GM13977 (cell line): Measurements from ENCODE around the gene PRG3.

ENCODE experiments used
- DNase-seq: peaks from one replicate; pipeline ENCODE4 v3.0.0; 2012; ENCODE audit warnings: low spot score
- CTCF ChIP-seq: IDR thresholded peaks from 2 replicates; pipeline ENCODE4 v1.5.1; 2012; ENCODE audit warnings: mild to moderate bottlenecking, control low read depth; ENCODE audit not compliant: insufficient read depth; ENCODE audit errors: extremely low read depth, missing control alignments
- in situ Hi-C: fragments of 300-500 bp; cut with MboI; formaldehyde crosslinking; loops from one replicate; pipeline ENCODE4 v1.12.0; 2022; ENCODE audit warnings: low sequenced_read_pairs, low pct_unique_long_range_greater_than_20kb, mixed read lengths, inconsistent platforms; ENCODE audit not compliant: unreplicated experiment

Gene PRG3

GRCh38 chr11:57409321-57410100 lies 28.6 kb upstream of the PRG3 start:
- TF ChIP-seq CTCF = no peak
- in situ Hi-C loops = no loop called here
- DNase-seq = no peak

- no peak for DNase-seq
- in situ Hi-C loops = no loop called here
- no peak for TF ChIP-seq CTCF
Observed at GRCh38 chr11:57408771-57409170, 27.8 kb upstream of the PRG3 start.

GRCh38 chr11:57407941-57408475 lies 27.1 kb upstream of the PRG3 start:
- TF ChIP-seq CTCF = no peak
- DNase-seq = no peak
- in situ Hi-C loops = no loop called here

GRCh38 chr11:57407010-57407920 lies 26.3 kb upstream of the PRG3 start:
- no peak for TF ChIP-seq CTCF
- in situ Hi-C loops = no loop called here
- no peak for DNase-seq

- TF ChIP-seq CTCF = no peak
- in situ Hi-C loops = no loop called here
- peak; percentile 52 for DNase-seq
Observed at GRCh38 chr11:57406337-57406904, 25.5 kb upstream of the PRG3 start.

- in situ Hi-C loops = no loop called here
- DNase-seq = no peak
- no peak for TF ChIP-seq CTCF
Observed at GRCh38 chr11:57405271-57405860, 24.4 kb upstream of the PRG3 start.
